K562 (cell line): ENCODE data around the gene SREBF1. TPM values are rescaled to one million over a fixed set of nuclear protein-coding genes. Genes with fewer than 3 reads are reported as not detected.

Experiments used
- ATAC-seq: fragments of 200-7000 bp; cut with Tn5 transposase; 3 replicates; pipeline ENCODE4 v1.9.1; 2020; ENCODE audit warnings: moderate library complexity
- BruUV-seq: library from RNA; stranded (reverse); fragments of 400-500 nt; replicated peaks from 2 replicates; lab custom pipeline; 2021; lab: Mats Ljungman, UMichigan
- CTCF ChIA-PET: fragments of 300-600 bp; formaldehyde crosslinking; extraction: SDS; loops from one replicate; lab custom pipeline; 2021; ENCODE audit warnings: low intra/inter-chr PET ratio; lab: Yijun Ruan, JAX
- POLR2A ChIA-PET: fragments of 300-600, 350-650 bp; sonication (Branson Sonifier 250); formaldehyde crosslinking; extraction: SDS; loops from one replicate; lab custom pipeline; 2021; ENCODE audit warnings: antibody characterized with exemption, inconsistent platforms; lab: Yijun Ruan, JAX
- DNase-seq, 4 experiments: peaks; one replicate each; pipeline versions ENCODE4 v3.0.0 to v3.0.0-alpha.2; 2011 to 2018; ENCODE audit warnings: low spot score in 3 of 4, mixed read lengths in 3 of 4; ENCODE audit errors: extremely low read depth in 1 of 4
- FAIRE-seq: peaks from 2 replicates; lab custom pipeline; 2011; peaks lifted over from hg19 to GRCh38; lab: Jason Lieb, UNC
- H2AFZ ChIP-seq: 2 replicates; pipeline ENCODE4 v1.6.0; 2011; ENCODE audit warnings: low read depth, low read length, control low read depth, inconsistent platforms
- H3K27ac ChIP-seq: fragments of 200-600 bp; 3 replicates; pipeline ENCODE4 v1.8.0; 2011; ENCODE audit warnings: low read depth, mild to moderate bottlenecking, control low read depth, inconsistent platforms, low read length, moderate library complexity, mixed read lengths; ENCODE audit errors: extremely low read depth
- H3K27me3 ChIP-seq, 2 experiments: fragments of 300-600 bp in 1 of 2; 2 replicates in 1 of 2; 3 replicates in 1 of 2; pipeline versions ENCODE4 v1.6.0 to v1.8.0; 2011; ENCODE audit warnings: inconsistent platforms in 2 of 2, low read length in 2 of 2, mild to moderate bottlenecking in 1 of 2, mixed read lengths in 1 of 2, moderate library complexity in 1 of 2; ENCODE audit not compliant: control insufficient read depth in 2 of 2, insufficient read depth in 2 of 2
- H3K36me3 ChIP-seq: fragments of 300-600 bp; 3 replicates; pipeline ENCODE4 v1.8.0; 2011; ENCODE audit warnings: mild to moderate bottlenecking, low read length, inconsistent platforms; ENCODE audit not compliant: control insufficient read depth, insufficient read depth
- H3K4me1 ChIP-seq, 2 experiments: fragments of 200-600 bp in 1 of 2; replicated peaks in 1 of 2; 2 replicates in 1 of 2; 3 replicates in 1 of 2; pipeline versions ENCODE4 v1.5.1 to v1.8.0; 2011; ENCODE audit warnings: inconsistent platforms in 2 of 2, low read length in 2 of 2, mild to moderate bottlenecking in 1 of 2, mixed read lengths in 1 of 2, moderate library complexity in 1 of 2; ENCODE audit not compliant: control insufficient read depth in 2 of 2, insufficient read depth in 2 of 2
- H3K4me2 ChIP-seq: 2 replicates; pipeline ENCODE4 v1.6.1; 2011; ENCODE audit warnings: low read length, control low read depth, inconsistent platforms, mixed read lengths; ENCODE audit not compliant: insufficient read depth
- H3K4me3 ChIP-seq: fragments of 200-600 bp; sonication (generic), shearing (Covaris generic); 2 replicates; pipeline ENCODE4 v1.5.1; 2016; ENCODE audit warnings: control low read depth, inconsistent platforms
- H3K79me2 ChIP-seq: fragments of 200-600 bp; 3 replicates; pipeline ENCODE4 v1.8.0; 2011; ENCODE audit warnings: low read length, inconsistent platforms; ENCODE audit not compliant: control insufficient read depth, insufficient read depth
- H3K9ac ChIP-seq, 2 experiments: 2 replicates each; pipeline versions ENCODE4 v1.6.0 to v1.6.1; 2011; ENCODE audit warnings: low read depth in 2 of 2, low read length in 2 of 2, control low read depth in 1 of 2, inconsistent platforms in 1 of 2, mild to moderate bottlenecking in 1 of 2, mixed read lengths in 1 of 2; ENCODE audit not compliant: insufficient read depth in 1 of 2
- H3K9me1 ChIP-seq: one replicate; pipeline ENCODE4 v1.6.0; 2011; ENCODE audit warnings: inconsistent platforms, mild to moderate bottlenecking, low read length, moderate library complexity; ENCODE audit not compliant: control insufficient read depth, insufficient read depth
- H3K9me3 ChIP-seq: replicated peaks from 2 replicates; pipeline ENCODE4 v1.5.1; 2011; ENCODE audit warnings: low read depth, low read length, inconsistent platforms; ENCODE audit not compliant: control insufficient read depth, insufficient read depth
- H4K20me1 ChIP-seq: replicated peaks from 2 replicates; pipeline ENCODE4 v1.6.1; 2011; ENCODE audit warnings: low read length, inconsistent platforms, mixed read lengths; ENCODE audit not compliant: control insufficient read depth, insufficient read depth
- SP1 ChIP-seq: sonication (generic); formaldehyde crosslinking; IDR thresholded peaks from 2 replicates; pipeline ENCODE4 v1.8.1; 2022; ENCODE audit warnings: mild to moderate bottlenecking, missing genetic modification reagents
- TFAM ChIP-seq: fragments of 250-450 bp; sonication (Bioruptor Pico); conservative IDR thresholded peaks from 2 replicates; pipeline ENCODE4 v1.5.0; 2021; ENCODE audit warnings: mild to moderate bottlenecking, moderate library complexity
- WGBS: fragments of 100-300 bp; shearing (Covaris generic); methylation state at CpG from one replicate; pipeline ENCODE4 v1.1.6; 2016; ENCODE audit warnings: low coverage, mixed read lengths; ENCODE audit not compliant: insufficient coverage; ENCODE audit errors: missing lambda C conversion rate; 5-methylcytosine and 5-hydroxymethylcytosine counted together
- in situ Hi-C: fragments of 300-500 bp; cut with MboI; formaldehyde crosslinking; loops from 4 replicates; pipeline ENCODE4 v1.15.0; 2018; ENCODE audit warnings: inconsistent platforms, mixed read lengths
- intact Hi-C: fragments of 100-400 bp; cut with micrococcal nuclease; formaldehyde crosslinking; loops from 2 replicates; pipeline ENCODE4 v1.14.2; 2022
- polyA plus RNA-seq, 8 experiments: library from polyadenylated mRNA; depleted of rRNA in 4 of 8; stranded (reverse) in 5 of 8; unstranded in 3 of 8; fragments of >200 nt; fragmentation: Nextera tagmentation in 2 of 8; fragmentation: Illumina TruSeq in 1 of 8; extraction: Ambion mirVana in 2 of 8; extraction: Trizol in 1 of 8; gene quantifications; 2 replicates each; pipeline versions ENCODE4 v1.2.1 to v1.2.3, GENCODE V29; 2011 to 2014; ENCODE audit warnings: inconsistent platforms in 1 of 8, missing spikeins in 1 of 8
- total RNA-seq, 7 experiments: library from RNA; depleted of rRNA in 6 of 7; stranded (reverse); fragments of >200 nt in 6 of 7; fragmentation: Illumina TruSeq in 2 of 7; extraction: Trizol in 2 of 7; gene quantifications; 2 replicates each; pipeline versions ENCODE4 v1.2.1 to v1.2.3, GENCODE V29; 2011 to 2021; ENCODE audit warnings: low replicate concordance in 1 of 7
- TF ChIP-seq, protein P1 (sequence below), 3 experiments: fragments of 200-800 bp in 1 of 3; sonication (Bioruptor generic) in 1 of 3; sonication (generic) in 1 of 3; formaldehyde crosslinking in 1 of 3; IDR thresholded peaks; 2 replicates each; pipeline versions ENCODE4 v1.6.1 to v1.8.0; 2016 to 2022; ENCODE audit warnings: mild to moderate bottlenecking in 2 of 3, missing compliant biosample characterization in 2 of 3, missing genetic modification characterization in 2 of 3, missing genetic modification reagents in 1 of 3
- TF ChIP-seq, protein P2 (sequence below): fragments of 200-800 bp; sonication (Bioruptor generic); IDR thresholded peaks from 2 replicates; pipeline ENCODE4 v1.6.1; 2017; ENCODE audit warnings: missing genetic modification characterization, missing compliant biosample characterization
- TF ChIP-seq, protein P3 (sequence below): fragments of 450-650 bp; IDR thresholded peaks from 2 replicates; pipeline ENCODE4 v1.6.1; 2018; ENCODE audit not compliant: partially characterized antibody
- TF ChIP-seq, protein P4 (sequence below): fragments of 450-650 bp; IDR thresholded peaks from 2 replicates; pipeline ENCODE4 v1.6.1; 2017; ENCODE audit warnings: antibody characterized with exemption

SREBF1 gene
- total and polyA plus RNA-seq, 9 of the 15 experiments (the other 6 are each of a cell fraction or from before 2014, with no cell fraction given) = 1.6 to 169 (median 69.4) TPM

DNA sequence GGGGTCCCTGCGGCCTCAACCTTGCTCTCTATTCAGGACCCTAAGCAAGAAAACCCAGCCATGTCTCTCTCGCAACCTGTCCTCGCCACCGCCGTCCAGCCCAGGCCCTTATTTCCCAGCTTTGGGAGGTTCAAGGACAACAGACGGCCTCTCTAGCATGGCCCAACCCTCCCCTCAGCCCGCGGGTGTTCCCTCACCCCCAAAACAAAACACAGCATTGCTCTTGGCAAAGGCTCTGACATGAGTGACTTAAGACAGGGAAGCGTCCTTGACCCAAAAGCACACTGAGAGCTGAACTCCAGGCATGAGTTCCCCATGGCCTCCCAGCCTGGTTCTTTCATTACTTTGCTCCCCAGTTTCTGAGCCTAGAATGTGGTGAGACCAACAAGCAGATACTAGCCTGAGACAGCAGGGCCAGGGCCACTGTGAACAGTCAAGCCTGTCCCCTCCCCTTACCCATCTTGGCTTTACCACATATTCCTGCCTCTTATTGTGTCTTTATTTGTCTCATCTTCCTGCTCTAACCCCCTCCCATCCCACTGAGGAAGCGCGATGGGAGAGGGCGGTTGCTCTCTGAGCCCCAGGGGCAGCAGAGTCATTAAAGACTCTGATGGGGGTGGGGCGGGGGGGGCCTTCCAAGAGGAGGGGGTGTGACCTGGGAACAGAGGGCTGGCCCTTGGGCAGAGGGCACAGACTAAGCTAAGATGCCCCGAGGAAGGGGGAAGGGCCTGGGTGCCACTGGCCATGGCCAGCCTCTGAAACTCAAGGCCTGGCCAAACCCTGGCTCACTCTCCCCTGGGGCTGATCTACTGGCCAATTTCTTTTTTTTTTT, 11.8 kb downstream of the SREBF1 start:
- Histone ChIP-seq H2AFZ (no peak overlapping the region), H3K4me3 (no peak overlapping the region; the same call in 1 of the 2 replicates), H3K36me3 (peaks cover 67% of the 10 kb centered on the region; the same call in 2 of the 3 replicates), H3K9ac (peak overlapping the region; percentile 78 to 88), H3K9me3 (no peaks in the 10 kb centered on the region), H4K20me1 (peaks cover 33% of the 10 kb centered on the region), H3K27me3 (no peaks in the 10 kb centered on the region), H3K27ac (peak overlapping the region; percentile 99), H3K4me2 (peak overlapping the region; percentile 84), H3K4me1 (peaks cover 70 to 74% of the 10 kb centered on the region in 2 experiments), H3K9me1 (no peaks in the 10 kb centered on the region), H3K79me2 (peaks cover 94% of the 10 kb centered on the region)
- FAIRE-seq = peak; percentile 70
- POLR2A ChIA-PET = interaction anchor here (1.2 to 6.0 kb wide), 3 partner anchors 9 to 13 kb away, joined by 4 to 102 read pairs (median 7); partner anchors contain the start of gene SREBF1
- BruUV-seq = no TSS peak
- ATAC-seq = peak; percentile 3
- intact Hi-C loops (loop anchor here (10.0 kb wide), 1 partner anchor 140 kb away; the partner anchor contains the start of gene RAI1), in situ Hi-C loops (no loop called here)
- WGBS = 25% methylated on average over 11 of the region's 14 CpGs
- peak in 2 of 4 experiments; percentile 39 to 55 for DNase-seq
- CTCF ChIA-PET = no interaction called here
- TF ChIP-seq, protein P1, sequence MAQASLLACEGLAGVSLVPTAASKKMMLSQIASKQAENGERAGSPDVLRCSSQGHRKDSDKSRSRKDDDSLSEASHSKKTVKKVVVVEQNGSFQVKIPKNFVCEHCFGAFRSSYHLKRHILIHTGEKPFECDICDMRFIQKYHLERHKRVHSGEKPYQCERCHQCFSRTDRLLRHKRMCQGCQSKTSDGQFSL (CRISPR knock-in tag; IDR thresholded peaks at IDR 0.05) = no peak
- TF ChIP-seq, protein P1 (tag; IDR thresholded peaks at IDR 0.05) = peak in 1 of 2 experiments; percentile 28; a peak in 1 of 4 replicates
- TF ChIP-seq, protein P2, sequence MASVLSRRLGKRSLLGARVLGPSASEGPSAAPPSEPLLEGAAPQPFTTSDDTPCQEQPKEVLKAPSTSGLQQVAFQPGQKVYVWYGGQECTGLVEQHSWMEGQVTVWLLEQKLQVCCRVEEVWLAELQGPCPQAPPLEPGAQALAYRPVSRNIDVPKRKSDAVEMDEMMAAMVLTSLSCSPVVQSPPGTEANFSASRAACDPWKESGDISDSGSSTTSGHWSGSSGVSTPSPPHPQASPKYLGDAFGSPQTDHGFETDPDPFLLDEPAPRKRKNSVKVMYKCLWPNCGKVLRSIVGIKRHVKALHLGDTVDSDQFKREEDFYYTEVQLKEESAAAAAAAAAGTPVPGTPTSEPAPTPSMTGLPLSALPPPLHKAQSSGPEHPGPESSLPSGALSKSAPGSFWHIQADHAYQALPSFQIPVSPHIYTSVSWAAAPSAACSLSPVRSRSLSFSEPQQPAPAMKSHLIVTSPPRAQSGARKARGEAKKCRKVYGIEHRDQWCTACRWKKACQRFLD (CRISPR knock-in tag) = 0 out of 2 replicates have a peak, but pooled peaks have one; percentile 40
- TF ChIP-seq, protein P3, sequence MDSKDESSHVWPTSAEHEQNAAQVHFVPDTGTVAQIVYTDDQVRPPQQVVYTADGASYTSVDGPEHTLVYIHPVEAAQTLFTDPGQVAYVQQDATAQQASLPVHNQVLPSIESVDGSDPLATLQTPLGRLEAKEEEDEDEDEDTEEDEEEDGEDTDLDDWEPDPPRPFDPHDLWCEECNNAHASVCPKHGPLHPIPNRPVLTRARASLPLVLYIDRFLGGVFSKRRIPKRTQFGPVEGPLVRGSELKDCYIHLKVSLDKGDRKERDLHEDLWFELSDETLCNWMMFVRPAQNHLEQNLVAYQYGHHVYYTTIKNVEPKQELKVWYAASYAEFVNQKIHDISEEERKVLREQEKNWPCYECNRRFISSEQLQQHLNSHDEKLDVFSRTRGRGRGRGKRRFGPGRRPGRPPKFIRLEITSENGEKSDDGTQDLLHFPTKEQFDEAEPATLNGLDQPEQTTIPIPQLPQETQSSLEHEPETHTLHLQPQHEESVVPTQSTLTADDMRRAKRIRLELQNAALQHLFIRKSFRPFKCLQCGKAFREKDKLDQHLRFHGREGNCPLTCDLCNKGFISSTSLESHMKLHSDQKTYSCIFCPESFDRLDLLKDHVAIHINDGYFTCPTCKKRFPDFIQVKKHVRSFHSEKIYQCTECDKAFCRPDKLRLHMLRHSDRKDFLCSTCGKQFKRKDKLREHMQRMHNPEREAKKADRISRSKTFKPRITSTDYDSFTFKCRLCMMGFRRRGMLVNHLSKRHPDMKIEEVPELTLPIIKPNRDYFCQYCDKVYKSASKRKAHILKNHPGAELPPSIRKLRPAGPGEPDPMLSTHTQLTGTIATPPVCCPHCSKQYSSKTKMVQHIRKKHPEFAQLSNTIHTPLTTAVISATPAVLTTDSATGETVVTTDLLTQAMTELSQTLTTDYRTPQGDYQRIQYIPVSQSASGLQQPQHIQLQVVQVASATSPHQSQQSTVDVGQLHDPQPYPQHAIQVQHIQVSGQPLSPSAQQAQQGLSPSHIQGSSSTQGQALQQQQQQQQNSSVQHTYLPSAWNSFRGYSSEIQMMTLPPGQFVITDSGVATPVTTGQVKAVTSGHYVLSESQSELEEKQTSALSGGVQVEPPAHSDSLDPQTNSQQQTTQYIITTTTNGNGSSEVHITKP = peak; percentile 25
- TF ChIP-seq TFAM (CRISPR knock-in tag) (no peak), SP1 (CRISPR knock-in tag) (0 out of 2 replicates have a peak, but pooled peaks have one; percentile 4)
- TF ChIP-seq, protein P4, sequence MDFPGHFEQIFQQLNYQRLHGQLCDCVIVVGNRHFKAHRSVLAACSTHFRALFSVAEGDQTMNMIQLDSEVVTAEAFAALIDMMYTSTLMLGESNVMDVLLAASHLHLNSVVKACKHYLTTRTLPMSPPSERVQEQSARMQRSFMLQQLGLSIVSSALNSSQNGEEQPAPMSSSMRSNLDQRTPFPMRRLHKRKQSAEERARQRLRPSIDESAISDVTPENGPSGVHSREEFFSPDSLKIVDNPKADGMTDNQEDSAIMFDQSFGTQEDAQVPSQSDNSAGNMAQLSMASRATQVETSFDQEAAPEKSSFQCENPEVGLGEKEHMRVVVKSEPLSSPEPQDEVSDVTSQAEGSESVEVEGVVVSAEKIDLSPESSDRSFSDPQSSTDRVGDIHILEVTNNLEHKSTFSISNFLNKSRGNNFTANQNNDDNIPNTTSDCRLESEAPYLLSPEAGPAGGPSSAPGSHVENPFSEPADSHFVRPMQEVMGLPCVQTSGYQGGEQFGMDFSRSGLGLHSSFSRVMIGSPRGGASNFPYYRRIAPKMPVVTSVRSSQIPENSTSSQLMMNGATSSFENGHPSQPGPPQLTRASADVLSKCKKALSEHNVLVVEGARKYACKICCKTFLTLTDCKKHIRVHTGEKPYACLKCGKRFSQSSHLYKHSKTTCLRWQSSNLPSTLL = no peak
